Measurements from ENCODE around the gene RAPH1. TPM values are rescaled to one million over a fixed set of nuclear protein-coding genes. Genes with fewer than 3 reads are reported as not detected.
"Not testable (repeated sequence)": the region's sequence is repeated elsewhere in the genome, so short reads cannot be mapped to it uniquely, and the experiment has no call there.

The RAPH1 gene
- total RNA-seq, 6 experiments from 2014 or later, result 23.0 to 91.5 (median 53.4) TPM

GRCh38 chr2:203396667-203397066 lies 138.4 kb downstream of the RAPH1 start:
- intact Hi-C loops (cut with DNase I), result no loop called here
- TF ChIP-seq CTCF (IDR thresholded peaks at IDR 0.05) (peak in 2 of 4 donors; percentile 14 to 20), POLR2A (IDR thresholded peaks at IDR 0.05) (no peak)
- Histone ChIP-seq H3K27me3 (no peaks in the 10 kb centered on the region), H3K4me3 (no peak overlapping the region), H3K4me1 (no peaks in the 10 kb centered on the region), H3K36me3 (no peaks in the 10 kb centered on the region), H3K27ac (no peak overlapping the region), H3K9me3 (no peaks in the 10 kb centered on the region)
- no peak for ATAC-seq
- 33% methylated on average over 1 of the region's 1 CpG for WGBS (ENCODE audit: insufficient coverage, low coverage, low lambda C conversion rate, missing lambda C conversion rate)
- DNase-seq, result no peak

- TF ChIP-seq CTCF (IDR thresholded peaks at IDR 0.05) (no peak), POLR2A (IDR thresholded peaks at IDR 0.05) (no peak)
- Histone ChIP-seq H3K4me3 (no peak overlapping the region), H3K4me1 (no peaks in the 10 kb centered on the region), H3K9me3 (no peaks in the 10 kb centered on the region), H3K36me3 (no peaks in the 10 kb centered on the region), H3K27ac (no peak overlapping the region), H3K27me3 (no peaks in the 10 kb centered on the region)
- DNase-seq (no peak), ATAC-seq (no peak)
- WGBS (ENCODE audit: insufficient coverage, low coverage, low lambda C conversion rate, missing lambda C conversion rate), result 93% methylated on average over 2 of the region's 2 CpGs
- intact Hi-C loops (cut with DNase I), result no loop called here
Measured at GRCh38 chr2:203395858-203396257, 139.2 kb downstream of the RAPH1 start.

GRCh38 chr2:203394519-203395227 lies 140.4 kb downstream of the RAPH1 start:
- no peak overlapping the region for H3K4me3 ChIP-seq
- no peaks in the 10 kb centered on the region for H3K4me1 ChIP-seq
- 92% methylated on average over 8 of the region's 9 CpGs for WGBS (ENCODE audit: insufficient coverage, low coverage, low lambda C conversion rate, missing lambda C conversion rate)
- H3K27me3 ChIP-seq, result no peaks in the 10 kb centered on the region
- TF ChIP-seq POLR2A (IDR thresholded peaks at IDR 0.05) (no peak), CTCF (IDR thresholded peaks at IDR 0.05) (no peak)
- H3K27ac ChIP-seq, result no peak overlapping the region
- intact Hi-C loops (cut with DNase I), result no loop called here
- no peaks in the 10 kb centered on the region for H3K9me3 ChIP-seq
- ATAC-seq (no peak), DNase-seq (no peak)
- H3K36me3 ChIP-seq, result no peaks in the 10 kb centered on the region

GRCh38 chr2:203388153-203388552 lies 146.9 kb downstream of the RAPH1 start:
- ATAC-seq; H3K9me3 ChIP-seq; intact Hi-C loops (cut with DNase I); DNase-seq; H3K27ac ChIP-seq; H3K27me3 ChIP-seq; H3K4me3 ChIP-seq; H3K4me1 ChIP-seq; H3K36me3 ChIP-seq: not testable (repeated sequence)
- WGBS (ENCODE audit: insufficient coverage, low coverage, low lambda C conversion rate, missing lambda C conversion rate), result 81% methylated on average over 6 of the region's 6 CpGs

- H3K27me3 ChIP-seq, result no peaks in the 10 kb centered on the region
- intact Hi-C loops (cut with DNase I), result no loop called here
- TF ChIP-seq CTCF (IDR thresholded peaks at IDR 0.05) (no peak), POLR2A (IDR thresholded peaks at IDR 0.05) (no peak)
- no peaks in the 10 kb centered on the region for H3K36me3 ChIP-seq
- no peak overlapping the region for H3K27ac ChIP-seq
- H3K4me3 ChIP-seq, result no peak overlapping the region
- DNase-seq (no peak), ATAC-seq (no peak)
- H3K9me3 ChIP-seq, result no peaks in the 10 kb centered on the region
- 63% methylated on average over 1 of the region's 1 CpG for WGBS (ENCODE audit: insufficient coverage, low coverage, low lambda C conversion rate, missing lambda C conversion rate)
- H3K4me1 ChIP-seq, result no peaks in the 10 kb centered on the region
Measured at GRCh38 chr2:203383038-203383437, 152.1 kb downstream of the RAPH1 start.
